Activated CD8-positive, alpha-beta memory T cell treated with anti-CD3 and anti-CD28 coated beads for 4 hours (primary cell): Measurements from ENCODE around the gene NAGPA.

Source experiments
- DNase-seq, 2 donors: peaks; one replicate each; pipeline ENCODE4 v3.0.0-alpha.2; 2020; ENCODE audit warnings: low read depth in 2 of 2

NAGPA gene

DNA sequence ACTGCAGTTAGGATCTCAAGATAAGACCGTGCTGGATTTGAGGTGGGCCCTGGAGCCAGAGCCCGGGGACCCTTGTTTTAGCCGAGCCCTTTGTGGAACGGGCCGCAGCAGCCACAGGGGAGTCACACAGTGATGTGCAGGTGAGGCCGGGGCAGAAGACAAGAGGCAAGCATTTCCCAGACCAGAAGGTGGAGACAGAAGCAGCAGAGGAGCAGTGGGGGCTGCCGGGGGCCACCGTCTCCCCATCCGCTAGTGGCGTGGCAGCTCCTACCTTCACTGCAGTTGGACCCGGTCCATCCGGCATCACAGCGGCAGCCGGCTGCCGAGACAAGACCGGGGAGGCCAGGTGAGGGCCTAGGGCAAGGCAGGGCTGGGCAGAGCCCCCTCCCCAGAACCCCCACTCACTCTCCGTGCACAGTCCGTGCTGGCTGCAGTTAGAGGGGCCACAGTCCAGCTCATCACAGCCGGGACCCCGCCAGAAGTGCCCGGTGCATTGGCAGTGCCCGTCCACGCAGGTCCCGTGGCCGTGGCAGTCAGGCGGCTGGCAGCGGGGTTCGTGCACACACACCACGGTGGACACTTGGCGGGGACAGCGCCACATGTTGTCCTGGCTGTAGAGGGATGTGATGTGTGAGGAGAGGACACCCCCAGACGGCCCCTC, 6.0 kb downstream of the NAGPA start:
- DNase-seq, result no peak

DNA sequence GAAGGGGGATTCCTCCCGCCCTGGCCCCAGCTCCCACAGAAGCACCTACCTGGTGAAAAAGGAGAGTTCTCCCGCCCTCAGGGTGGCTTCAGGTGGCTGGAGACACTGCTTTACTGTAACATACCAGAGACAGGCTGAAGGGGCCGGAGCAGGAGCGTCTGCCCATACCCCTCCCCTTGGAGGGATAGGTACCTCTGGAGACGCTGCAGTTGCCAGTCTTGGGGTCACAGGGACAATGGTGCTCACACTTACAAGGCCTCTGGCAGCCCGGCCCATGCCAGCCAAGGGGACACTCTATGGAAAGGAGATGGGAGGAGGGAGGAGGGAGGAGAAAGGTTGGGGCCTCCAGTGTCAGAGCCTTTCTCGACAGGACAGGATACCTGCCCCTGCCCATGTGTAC, 6.6 kb downstream of the NAGPA start:
- no peak for DNase-seq

GRCh38 chr16:5026664-5027063, 7.1 kb downstream of the NAGPA start:
- no peak for DNase-seq

GRCh38 chr16:5025171-5025632, 8.5 kb downstream of the NAGPA start:
- no peak for DNase-seq

DNA sequence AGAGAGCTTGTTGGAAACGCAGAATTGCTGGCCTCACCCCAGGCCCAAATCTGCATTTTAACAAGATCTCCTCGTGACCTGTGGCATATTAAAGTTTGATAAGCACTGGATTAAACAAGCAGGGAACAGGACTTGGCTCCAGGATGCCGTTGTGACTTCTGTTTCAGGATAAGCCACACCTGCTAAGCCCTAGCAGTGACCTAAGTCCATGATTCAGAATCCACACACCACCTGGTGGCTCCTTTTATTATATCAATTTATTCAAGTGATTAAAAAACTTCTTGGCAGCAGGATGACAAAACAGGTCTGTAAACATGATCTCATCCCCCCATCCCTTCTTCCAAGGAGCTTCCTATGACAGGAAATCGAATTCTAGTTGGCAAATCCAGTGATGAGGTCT, 9.1 kb downstream of the NAGPA start:
- DNase-seq, result no peak

- no peak for DNase-seq
These were observed 11.2 kb downstream of the NAGPA start for GRCh38 chr16:5022521-5022920.

DNA sequence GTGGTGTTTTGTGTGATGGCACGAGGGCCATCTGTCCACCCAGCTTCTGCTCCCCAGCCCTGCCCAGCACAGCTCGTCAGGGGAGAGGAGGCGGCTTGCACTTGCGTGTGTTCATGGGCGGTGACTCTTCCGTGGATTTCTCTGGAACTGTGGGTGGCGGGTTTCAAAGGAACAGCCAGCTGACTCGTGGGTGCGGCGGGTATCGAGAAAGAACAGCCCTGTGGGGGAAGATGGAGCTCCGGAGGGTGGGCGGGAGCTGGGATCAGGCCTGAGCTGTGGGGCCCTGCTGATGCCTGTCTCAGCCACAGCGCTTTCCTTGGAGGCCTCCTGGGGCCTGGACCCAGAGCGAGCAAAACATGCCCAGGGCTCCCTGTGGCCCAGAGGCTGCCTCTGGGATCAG, 13.2 kb downstream of the NAGPA start:
- DNase-seq, result no peak

DNA sequence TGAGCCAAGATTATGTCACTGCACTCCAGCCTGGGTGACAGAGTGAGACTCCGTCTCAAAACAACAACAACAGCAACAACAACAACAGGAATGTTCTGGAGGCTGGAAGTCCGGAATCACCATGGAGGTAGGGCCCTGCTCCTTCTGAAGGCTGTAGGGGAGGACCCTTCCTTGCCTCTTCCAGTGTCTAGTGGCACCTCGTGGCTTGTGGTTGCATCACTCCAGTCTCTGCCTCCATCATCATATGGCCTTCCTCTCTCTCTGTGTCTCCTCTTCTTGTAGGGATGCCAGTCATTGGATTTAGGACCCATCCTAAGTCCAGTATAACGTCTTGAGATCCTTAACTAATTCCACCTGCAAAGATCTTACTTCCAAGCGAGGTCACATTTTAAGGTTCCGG, 14.0 kb downstream of the NAGPA start:
- no peak for DNase-seq

DNA sequence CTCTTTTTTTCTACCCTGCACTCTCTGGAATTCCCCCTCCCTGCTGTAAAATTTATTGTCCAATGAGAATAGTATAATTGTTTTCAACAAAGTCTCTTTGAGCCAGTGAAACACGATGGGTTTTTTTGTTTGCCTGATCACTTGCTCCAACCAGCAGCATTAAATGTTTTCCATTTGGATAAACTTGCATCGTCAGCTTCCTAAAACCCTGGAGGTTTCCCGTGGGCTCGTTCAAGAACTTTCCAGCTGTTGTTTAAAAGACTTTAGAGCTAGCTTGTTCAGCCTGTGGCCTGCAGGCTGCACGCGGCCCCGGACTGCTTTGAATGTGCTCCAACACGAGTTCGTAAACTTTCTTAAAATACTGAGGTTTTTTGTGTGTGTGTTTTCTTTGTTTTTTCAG, 14.9 kb downstream of the NAGPA start:
- no peak for DNase-seq

DNA sequence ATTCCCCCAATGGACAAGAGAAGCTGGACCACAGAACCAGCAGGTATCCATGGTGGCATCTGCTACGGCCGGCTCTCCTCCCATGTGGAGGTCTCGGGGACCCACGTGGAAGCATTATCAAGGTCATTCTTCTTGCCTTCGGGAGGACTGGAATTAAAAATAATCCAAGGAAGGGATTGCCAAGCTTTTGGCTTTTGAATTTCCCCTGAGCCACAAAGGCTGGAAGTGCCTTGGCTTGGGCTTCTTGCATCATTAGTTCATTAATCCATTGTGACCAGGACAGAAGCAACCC, 16.1 kb downstream of the NAGPA start:
- DNase-seq, result no peak

DNA sequence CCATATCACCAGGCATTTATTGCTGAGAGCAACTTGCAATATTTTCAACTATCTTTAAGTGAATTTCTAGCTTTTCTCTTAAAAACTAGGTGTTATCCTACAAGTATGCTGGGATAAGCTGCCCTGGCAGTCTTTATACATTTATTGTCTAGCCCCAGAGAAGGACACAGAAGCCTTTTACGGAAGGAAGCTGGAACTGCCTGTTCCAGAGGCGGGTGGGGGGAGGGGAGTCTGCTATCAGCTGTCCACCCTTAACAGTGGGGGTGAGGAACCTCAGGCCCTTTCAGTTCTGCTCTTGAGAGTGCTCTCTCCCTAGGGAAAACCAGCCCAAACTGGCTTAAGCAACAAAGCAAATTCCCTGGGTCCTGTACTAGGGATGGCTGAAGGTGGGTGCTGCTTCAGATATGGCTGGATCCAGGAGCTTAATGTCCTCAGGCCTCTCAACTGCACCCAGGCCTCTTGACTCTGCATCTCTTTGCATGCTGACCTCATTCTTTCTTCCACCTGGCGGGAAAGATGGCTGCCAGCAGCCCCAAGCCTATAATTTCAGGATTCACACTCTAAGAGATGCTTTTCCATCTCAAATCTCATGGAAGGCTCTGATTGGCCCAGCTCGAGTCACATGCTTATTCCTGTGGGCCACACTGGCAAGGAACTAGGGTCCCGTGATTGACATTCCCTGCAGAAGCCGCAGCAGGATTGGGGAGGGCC, 16.6 kb downstream of the NAGPA start:
- no peak for DNase-seq

- no peak for DNase-seq
These were observed 17.8 kb downstream of the NAGPA start for GRCh38 chr16:5015887-5016286.

DNA sequence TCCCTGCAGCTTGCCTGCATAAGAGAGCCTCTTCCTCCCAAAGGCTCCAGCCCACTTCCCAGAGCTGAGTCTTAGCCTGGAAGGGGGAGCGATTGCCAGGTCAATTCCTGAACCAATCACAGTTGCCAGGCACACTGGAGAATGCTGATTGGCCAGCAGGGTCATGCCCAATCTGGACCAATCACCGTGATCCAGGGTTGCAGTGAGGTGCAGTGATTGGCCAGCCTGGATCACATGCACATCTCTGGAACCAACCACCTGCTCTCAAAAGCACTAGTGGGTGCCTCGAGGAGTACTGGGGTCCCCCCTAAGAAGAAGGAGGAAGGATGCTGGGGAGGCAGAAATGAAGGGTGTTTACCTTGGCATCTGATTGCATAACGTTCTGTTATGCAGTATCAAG, 18.4 kb downstream of the NAGPA start:
- no peak for DNase-seq

- no peak for DNase-seq
These were observed 20.8 kb downstream of the NAGPA start for GRCh38 chr16:5012887-5013286.

- no peak for DNase-seq
These were observed 22.1 kb downstream of the NAGPA start for GRCh38 chr16:5011637-5012036.

- no peak for DNase-seq
These were observed 23.0 kb downstream of the NAGPA start for GRCh38 chr16:5010576-5011329.

GRCh38 chr16:5008311-5008731, 25.4 kb downstream of the NAGPA start:
- no peak for DNase-seq

- DNase-seq, result no peak
These were observed 26.5 kb downstream of the NAGPA start for GRCh38 chr16:5007256-5007655.

DNA sequence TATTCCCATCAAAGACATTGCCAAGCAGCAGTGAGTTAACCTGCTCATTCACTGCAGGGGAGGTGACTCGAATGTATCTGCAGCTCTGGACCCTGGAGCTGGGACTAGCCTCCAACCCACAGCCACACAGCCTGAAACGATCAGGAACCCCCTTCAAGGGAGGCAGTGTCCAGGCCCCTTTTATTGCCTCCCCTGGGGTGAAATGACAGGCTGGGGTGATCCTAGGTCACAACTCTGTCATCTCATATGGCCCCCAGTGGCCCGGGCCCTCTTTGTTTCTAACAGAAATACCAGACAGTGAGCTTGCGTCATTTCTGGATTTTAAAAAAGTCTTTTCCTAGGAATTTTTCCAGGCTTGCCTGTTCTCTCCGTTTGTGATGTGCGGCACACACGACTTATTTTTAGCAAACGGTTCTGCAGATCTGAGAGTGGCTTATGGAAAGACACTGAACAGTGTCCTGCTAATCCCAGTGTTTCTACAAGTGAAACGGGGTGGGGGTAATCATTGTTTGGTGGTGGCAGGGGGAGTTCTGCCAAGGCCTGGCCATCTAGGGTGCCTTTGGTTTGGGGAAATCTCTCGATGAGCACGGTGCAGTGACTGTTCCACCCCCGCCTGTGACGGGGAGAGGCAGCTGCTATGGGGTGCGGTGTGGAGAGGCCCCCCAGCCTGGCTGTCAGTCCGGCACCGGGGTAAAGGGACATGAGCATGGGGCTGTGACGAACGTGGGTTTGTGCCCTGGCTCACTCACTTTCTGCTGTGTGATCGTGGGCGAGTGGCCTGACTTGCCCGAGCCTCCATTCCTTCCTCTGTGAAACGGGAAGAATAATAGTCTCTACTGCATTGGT, 27.2 kb downstream of the NAGPA start:
- no peak for DNase-seq

DNA sequence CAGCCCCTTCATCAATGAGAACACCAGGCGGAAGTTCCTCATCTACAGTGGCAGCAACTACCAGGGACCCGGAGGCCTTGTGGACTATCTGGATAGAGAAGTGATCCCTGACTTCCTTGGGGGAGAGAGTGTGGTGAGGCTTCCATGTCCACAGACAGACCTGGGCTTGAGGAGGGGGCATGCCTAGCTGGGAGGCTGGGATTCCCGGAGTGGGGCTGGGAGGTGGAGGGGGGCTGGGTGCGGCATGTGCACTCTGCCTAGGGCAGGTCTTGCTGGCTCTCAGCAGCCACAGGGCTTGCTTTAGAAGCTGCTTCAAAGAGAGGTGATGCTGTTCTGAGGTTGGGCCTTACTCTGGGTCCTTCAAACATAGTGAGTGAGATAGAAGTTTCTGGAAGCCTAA, 27.8 kb downstream of the NAGPA start:
- DNase-seq, result no peak

- no peak for DNase-seq
These were observed 29.4 kb downstream of the NAGPA start for GRCh38 chr16:5004311-5004710.

- no peak for DNase-seq
These were observed 29.9 kb downstream of the NAGPA start for GRCh38 chr16:5003828-5004227.
